ENCODE measurements around the gene COPG1.

DNA sequence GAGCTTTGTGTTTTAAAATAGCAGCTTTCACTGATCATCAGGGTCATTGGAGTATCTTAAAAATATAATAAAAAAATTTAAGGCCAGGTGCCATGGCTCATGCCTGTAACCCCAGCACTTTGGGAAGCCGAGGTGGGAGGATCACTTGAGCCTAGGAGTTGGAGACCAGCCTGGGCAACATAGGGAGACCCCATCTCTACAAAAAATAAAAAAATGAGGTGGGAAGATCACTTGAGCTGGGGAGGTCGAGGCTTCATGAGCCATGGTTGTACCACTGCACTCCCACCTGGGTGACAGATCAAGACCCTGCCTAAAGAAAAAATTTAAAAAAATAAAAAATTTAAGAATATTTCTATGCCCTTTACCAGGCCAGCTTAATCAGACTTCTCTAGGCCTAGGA lies 30.8 kb downstream of the COPG1 start:
- TF ChIP-seq, protein P1, sequence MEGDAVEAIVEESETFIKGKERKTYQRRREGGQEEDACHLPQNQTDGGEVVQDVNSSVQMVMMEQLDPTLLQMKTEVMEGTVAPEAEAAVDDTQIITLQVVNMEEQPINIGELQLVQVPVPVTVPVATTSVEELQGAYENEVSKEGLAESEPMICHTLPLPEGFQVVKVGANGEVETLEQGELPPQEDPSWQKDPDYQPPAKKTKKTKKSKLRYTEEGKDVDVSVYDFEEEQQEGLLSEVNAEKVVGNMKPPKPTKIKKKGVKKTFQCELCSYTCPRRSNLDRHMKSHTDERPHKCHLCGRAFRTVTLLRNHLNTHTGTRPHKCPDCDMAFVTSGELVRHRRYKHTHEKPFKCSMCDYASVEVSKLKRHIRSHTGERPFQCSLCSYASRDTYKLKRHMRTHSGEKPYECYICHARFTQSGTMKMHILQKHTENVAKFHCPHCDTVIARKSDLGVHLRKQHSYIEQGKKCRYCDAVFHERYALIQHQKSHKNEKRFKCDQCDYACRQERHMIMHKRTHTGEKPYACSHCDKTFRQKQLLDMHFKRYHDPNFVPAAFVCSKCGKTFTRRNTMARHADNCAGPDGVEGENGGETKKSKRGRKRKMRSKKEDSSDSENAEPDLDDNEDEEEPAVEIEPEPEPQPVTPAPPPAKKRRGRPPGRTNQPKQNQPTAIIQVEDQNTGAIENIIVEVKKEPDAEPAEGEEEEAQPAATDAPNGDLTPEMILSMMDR (IDR thresholded peaks at IDR 0.05), result no peak
- no peak for TF ChIP-seq POLR2A (IDR thresholded peaks at IDR 0.05)
- TF ChIP-seq EP300 (IDR thresholded peaks at IDR 0.05), result no peak
